Lower leg skin (tissue), 3 donors: ENCODE results near the gene LIPC.

ENCODE experiments used
- CTCF ChIP-seq, 3 donors: fragments of 450-650 bp; IDR thresholded peaks; one replicate each; pipeline ENCODE4 v1.5.1; 2016; ENCODE audit warnings: antibody characterized with exemption in 3 of 3, mild to moderate bottlenecking in 3 of 3, moderate library complexity in 2 of 3
- POLR2A ChIP-seq, 2 donors: fragments of 450-650 bp; IDR thresholded peaks; one replicate each; pipeline ENCODE4 v1.6.1; 2016 to 2017; ENCODE audit warnings: antibody characterized with exemption in 2 of 2, mild to moderate bottlenecking in 1 of 2, moderate library complexity in 1 of 2

- TF ChIP-seq CTCF (IDR thresholded peaks at IDR 0.05) (no peak), POLR2A (IDR thresholded peaks at IDR 0.05) (no peak)
Observed at GRCh38 chr15:58503139-58504027, 71.6 kb downstream of the LIPC start.
